Measurements from ENCODE around the gene ZNF611.
"Not testable (repeated sequence)": the region's sequence is repeated elsewhere in the genome, so short reads cannot be mapped to it uniquely, and the experiment has no call there.

Gene ZNF611

DNA sequence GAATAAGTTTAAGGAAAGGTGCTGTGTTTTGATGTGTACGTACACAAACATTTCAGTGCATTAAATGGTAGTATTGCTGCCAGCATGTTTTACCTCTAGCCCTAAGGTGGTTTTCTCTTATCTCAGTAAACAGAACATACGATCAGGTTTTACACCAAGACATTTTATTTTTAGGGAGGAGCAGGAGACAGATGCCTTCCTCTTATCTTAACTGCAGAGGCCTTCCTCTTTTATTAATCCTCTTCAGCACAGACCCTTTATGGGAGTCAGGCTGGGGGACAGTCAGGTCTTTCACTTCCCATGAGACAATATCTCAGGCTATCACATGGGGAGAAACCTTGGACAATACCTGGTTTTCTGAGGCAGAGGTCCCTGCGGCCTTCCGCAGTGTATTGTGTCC lies 14.9 kb upstream of the ZNF611 start:
- H3K9me3 ChIP-seq (ENCODE audit: insufficient read depth, low read length) = no peaks in the 10 kb centered on the region
- H2AFZ ChIP-seq (ENCODE audit: low read depth, low read length, severe bottlenecking) = no peak overlapping the region
- H3K9ac ChIP-seq (ENCODE audit: low read length) = no peak overlapping the region
- no peak for TF ChIP-seq EZH2phosphoT487 (conservative IDR thresholded peaks at IDR 0.05; ENCODE audit: low read length)
- TF ChIP-seq, protein P1, sequence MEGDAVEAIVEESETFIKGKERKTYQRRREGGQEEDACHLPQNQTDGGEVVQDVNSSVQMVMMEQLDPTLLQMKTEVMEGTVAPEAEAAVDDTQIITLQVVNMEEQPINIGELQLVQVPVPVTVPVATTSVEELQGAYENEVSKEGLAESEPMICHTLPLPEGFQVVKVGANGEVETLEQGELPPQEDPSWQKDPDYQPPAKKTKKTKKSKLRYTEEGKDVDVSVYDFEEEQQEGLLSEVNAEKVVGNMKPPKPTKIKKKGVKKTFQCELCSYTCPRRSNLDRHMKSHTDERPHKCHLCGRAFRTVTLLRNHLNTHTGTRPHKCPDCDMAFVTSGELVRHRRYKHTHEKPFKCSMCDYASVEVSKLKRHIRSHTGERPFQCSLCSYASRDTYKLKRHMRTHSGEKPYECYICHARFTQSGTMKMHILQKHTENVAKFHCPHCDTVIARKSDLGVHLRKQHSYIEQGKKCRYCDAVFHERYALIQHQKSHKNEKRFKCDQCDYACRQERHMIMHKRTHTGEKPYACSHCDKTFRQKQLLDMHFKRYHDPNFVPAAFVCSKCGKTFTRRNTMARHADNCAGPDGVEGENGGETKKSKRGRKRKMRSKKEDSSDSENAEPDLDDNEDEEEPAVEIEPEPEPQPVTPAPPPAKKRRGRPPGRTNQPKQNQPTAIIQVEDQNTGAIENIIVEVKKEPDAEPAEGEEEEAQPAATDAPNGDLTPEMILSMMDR (IDR thresholded peaks at IDR 0.05; ENCODE audit: insufficient read depth, low read length, poor library complexity, severe bottlenecking) = no peak
- H3K27me3 ChIP-seq (ENCODE audit: low read length) = no peaks in the 10 kb centered on the region
- H3K36me3 ChIP-seq (ENCODE audit: low read length) = no peaks in the 10 kb centered on the region
- no peaks in the 10 kb centered on the region for H3K9me2 ChIP-seq (replicated peaks; ENCODE audit: insufficient read depth, low read length)
- H3K79me2 ChIP-seq (ENCODE audit: insufficient read depth, low read length) = no peaks in the 10 kb centered on the region
- no peaks in the 10 kb centered on the region for H4K20me1 ChIP-seq (ENCODE audit: low read depth, low read length)
- no peaks in the 10 kb centered on the region for H3F3A ChIP-seq (ENCODE audit: insufficient read depth)
- H3K4me2 ChIP-seq (ENCODE audit: low read depth, low read length, poor library complexity, severe bottlenecking) = no peak overlapping the region
- H3K27ac ChIP-seq (ENCODE audit: low read depth, low read length) = no peak overlapping the region
- H3K4me3 ChIP-seq (ENCODE audit: insufficient read depth, low read length, poor library complexity, severe bottlenecking) = no peak overlapping the region

DNA sequence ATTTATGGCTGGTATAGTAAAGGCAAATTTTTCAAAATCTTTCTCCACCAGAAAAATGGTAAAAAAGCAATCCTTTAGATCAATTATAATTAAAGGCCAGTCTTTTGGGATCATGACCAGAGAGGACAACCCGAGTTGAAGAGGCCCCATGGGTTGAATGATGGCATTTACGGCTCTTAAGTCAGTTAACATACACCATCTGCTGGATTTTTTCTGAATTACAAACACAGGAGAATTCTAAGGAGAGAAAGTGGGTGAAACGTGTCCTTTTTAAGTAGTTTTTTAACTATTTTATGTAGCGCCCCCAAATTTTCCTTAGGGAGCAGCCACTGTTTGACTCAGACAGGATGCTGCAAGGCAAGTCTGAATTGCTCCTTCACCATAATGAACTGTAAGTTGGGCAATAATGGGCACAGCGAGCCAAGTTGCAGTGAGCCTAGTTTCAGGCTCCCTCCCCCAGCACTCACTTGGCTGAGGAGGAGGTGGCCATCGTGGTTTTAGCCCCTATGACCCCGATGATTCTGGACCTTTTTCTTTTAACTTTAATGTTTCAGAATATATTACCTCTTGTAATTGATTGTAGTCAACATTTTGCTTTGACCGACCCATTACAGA lies 13.6 kb upstream of the ZNF611 start:
- H3K4me2 ChIP-seq (ENCODE audit: low read depth, low read length, poor library complexity, severe bottlenecking) = no peak overlapping the region
- no peaks in the 10 kb centered on the region for H3K9me2 ChIP-seq (replicated peaks; ENCODE audit: insufficient read depth, low read length)
- no peak overlapping the region for H3K4me3 ChIP-seq (ENCODE audit: insufficient read depth, low read length, poor library complexity, severe bottlenecking)
- peak overlapping the region; percentile 2 for H2AFZ ChIP-seq (ENCODE audit: low read depth, low read length, severe bottlenecking)
- H3K27ac ChIP-seq (ENCODE audit: low read depth, low read length) = no peak overlapping the region
- no peak for TF ChIP-seq EZH2phosphoT487 (conservative IDR thresholded peaks at IDR 0.05; ENCODE audit: low read length)
- TF ChIP-seq, protein P1 (IDR thresholded peaks at IDR 0.05; ENCODE audit: insufficient read depth, low read length, poor library complexity, severe bottlenecking) = no peak
- no peaks in the 10 kb centered on the region for H3K79me2 ChIP-seq (ENCODE audit: insufficient read depth, low read length)
- no peak overlapping the region for H3K9ac ChIP-seq (ENCODE audit: low read length)
- no peaks in the 10 kb centered on the region for H3K36me3 ChIP-seq (ENCODE audit: low read length)
- no peaks in the 10 kb centered on the region for H3K27me3 ChIP-seq (ENCODE audit: low read length)
- no peaks in the 10 kb centered on the region for H3K9me3 ChIP-seq (ENCODE audit: insufficient read depth, low read length)
- no peaks in the 10 kb centered on the region for H3F3A ChIP-seq (ENCODE audit: insufficient read depth)
- H4K20me1 ChIP-seq (ENCODE audit: low read depth, low read length) = no peaks in the 10 kb centered on the region

DNA sequence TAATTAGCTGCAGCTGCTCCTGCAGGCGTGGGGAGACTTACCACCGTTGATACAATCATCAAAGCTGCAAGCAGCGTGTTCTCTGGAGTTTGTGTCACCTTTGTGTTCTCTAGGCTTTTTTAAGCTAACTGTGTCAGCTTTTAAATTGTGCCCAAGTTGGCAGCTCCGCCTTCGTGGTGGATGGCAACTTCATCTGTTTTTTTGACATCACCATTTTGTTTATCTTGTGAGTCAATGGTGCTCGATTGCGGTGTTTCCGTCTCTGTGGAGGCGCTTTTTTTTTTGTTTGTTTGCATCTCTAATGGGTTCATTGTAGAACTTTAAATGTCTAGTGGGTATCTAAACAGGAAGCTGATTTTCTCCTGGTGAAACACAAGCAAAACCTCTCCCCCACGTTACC lies 11.1 kb upstream of the ZNF611 start:
- H2AFZ ChIP-seq (ENCODE audit: low read depth, low read length, severe bottlenecking); H3K27me3 ChIP-seq (ENCODE audit: low read length); H3K9ac ChIP-seq (ENCODE audit: low read length); H4K20me1 ChIP-seq (ENCODE audit: low read depth, low read length); H3K36me3 ChIP-seq (ENCODE audit: low read length); H3K9me3 ChIP-seq (ENCODE audit: insufficient read depth, low read length); H3K4me2 ChIP-seq (ENCODE audit: low read depth, low read length, poor library complexity, severe bottlenecking); H3F3A ChIP-seq (ENCODE audit: insufficient read depth); H3K27ac ChIP-seq (ENCODE audit: low read depth, low read length); H3K9me2 ChIP-seq (replicated peaks; ENCODE audit: insufficient read depth, low read length); H3K79me2 ChIP-seq (ENCODE audit: insufficient read depth, low read length); H3K4me3 ChIP-seq (ENCODE audit: insufficient read depth, low read length, poor library complexity, severe bottlenecking): not testable (repeated sequence)

DNA sequence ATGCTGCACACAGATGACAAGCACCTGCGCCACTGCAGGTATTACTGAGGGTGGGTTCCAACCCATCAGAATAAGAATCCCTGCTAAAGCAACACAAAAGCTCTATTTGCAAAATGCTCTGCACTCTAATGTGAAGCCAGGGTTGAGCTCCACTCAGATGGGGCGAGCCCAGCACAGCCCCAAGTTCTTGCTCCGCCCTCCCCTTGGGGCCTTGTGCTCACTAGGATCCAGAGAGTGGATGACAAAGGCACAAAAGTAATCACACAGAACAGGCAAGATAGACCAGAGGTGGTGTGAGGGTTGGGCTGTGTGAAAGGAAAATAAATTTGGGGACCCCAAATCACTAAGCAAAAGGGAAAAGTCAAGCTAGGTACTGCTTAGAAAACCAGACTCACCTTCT lies 8.2 kb upstream of the ZNF611 start:
- Histone ChIP-seq H3K9ac (ENCODE audit: low read length) (no peak overlapping the region), H3K4me2 (ENCODE audit: low read depth, low read length, poor library complexity, severe bottlenecking) (no peak overlapping the region), H3F3A (ENCODE audit: insufficient read depth) (no peaks in the 10 kb centered on the region), H4K20me1 (ENCODE audit: low read depth, low read length) (no peaks in the 10 kb centered on the region), H3K36me3 (ENCODE audit: low read length) (no peaks in the 10 kb centered on the region), H3K4me3 (ENCODE audit: insufficient read depth, low read length, poor library complexity, severe bottlenecking) (no peak overlapping the region), H3K27ac (ENCODE audit: low read depth, low read length) (no peak overlapping the region), H3K27me3 (ENCODE audit: low read length) (no peaks in the 10 kb centered on the region), H3K9me3 (ENCODE audit: insufficient read depth, low read length) (no peaks in the 10 kb centered on the region), H3K9me2 (replicated peaks; ENCODE audit: insufficient read depth, low read length) (no peaks in the 10 kb centered on the region), H2AFZ (ENCODE audit: low read depth, low read length, severe bottlenecking) (no peak overlapping the region), H3K79me2 (ENCODE audit: insufficient read depth, low read length) (no peaks in the 10 kb centered on the region)
- TF ChIP-seq, protein P1 (IDR thresholded peaks at IDR 0.05; ENCODE audit: insufficient read depth, low read length, poor library complexity, severe bottlenecking) = no peak
- no peak for TF ChIP-seq EZH2phosphoT487 (conservative IDR thresholded peaks at IDR 0.05; ENCODE audit: low read length)
